A549 treated with AZD2906 at 1 μM for 4 hours (cell line): Measurements from ENCODE around the gene RCAN1. TPM values are rescaled to one million over a fixed set of nuclear protein-coding genes. Genes with fewer than 3 reads are reported as not detected.

Experiments used
- total RNA-seq: library from RNA; stranded (reverse); fragments of 200-300 nt; extraction: Qiagen RNA extraction; gene quantifications from 5 replicates; pipeline ENCODE4 v1.2.3, GENCODE V29; 2022

RCAN1 gene
- total RNA-seq = 12.4 to 13.9 TPM (median 12.9 TPM) in 5 replicates

GRCh38 chr21:34614628-34615486 is at the start of gene RCAN1:
Gene RCAN1 (minus strand): TSS chr21:34615113. CDS start chr21:34615011, 102 bp downstream.

GRCh38 chr21:34511787-34512455 is 103.0 kb downstream of the RCAN1 start, which contains the start of gene KCNE1:
Gene KCNE1 (minus strand): TSS chr21:34512210. CDS start chr21:34449634, 62,576 bp downstream.

Other genes with a start within 250 kb of the RCAN1 start
- gene SMIM11, start 239.6 kb downstream of the RCAN1 start, total RNA-seq = 6.8 to 18.0 TPM (median 12.9 TPM) in 5 replicates
- gene SMIM34, start 191.2 kb downstream of the RCAN1 start, total RNA-seq = not detected in 5 replicates
- 0.06 to 0.08 TPM in 2 of 5 replicates, not detected in the others for gene KCNE1, start 102.9 kb downstream of the RCAN1 start, total RNA-seq
- gene CLIC6, start 53.9 kb upstream of the RCAN1 start, total RNA-seq = 0.06 to 0.10 TPM (median 0.09 TPM) in 5 replicates